Stimulated activated CD4-positive, alpha-beta T cell treated with anti-CD3 and anti-CD28 coated beads, Interleukin-15, amount 100 ng/mL, for 1 hour (primary cell): ENCODE data around the gene TNFSF12.
"Not testable (repeated sequence)": the region's sequence is repeated elsewhere in the genome, so short reads cannot be mapped to it uniquely, and the experiment has no call there.

ENCODE experiments used
- DNase-seq, 2 donors: peaks; one replicate each; pipeline ENCODE4 v3.0.0-alpha.2; 2020; ENCODE audit warnings: low read depth in 1 of 2, low spot score in 1 of 2

Gene TNFSF12

DNA sequence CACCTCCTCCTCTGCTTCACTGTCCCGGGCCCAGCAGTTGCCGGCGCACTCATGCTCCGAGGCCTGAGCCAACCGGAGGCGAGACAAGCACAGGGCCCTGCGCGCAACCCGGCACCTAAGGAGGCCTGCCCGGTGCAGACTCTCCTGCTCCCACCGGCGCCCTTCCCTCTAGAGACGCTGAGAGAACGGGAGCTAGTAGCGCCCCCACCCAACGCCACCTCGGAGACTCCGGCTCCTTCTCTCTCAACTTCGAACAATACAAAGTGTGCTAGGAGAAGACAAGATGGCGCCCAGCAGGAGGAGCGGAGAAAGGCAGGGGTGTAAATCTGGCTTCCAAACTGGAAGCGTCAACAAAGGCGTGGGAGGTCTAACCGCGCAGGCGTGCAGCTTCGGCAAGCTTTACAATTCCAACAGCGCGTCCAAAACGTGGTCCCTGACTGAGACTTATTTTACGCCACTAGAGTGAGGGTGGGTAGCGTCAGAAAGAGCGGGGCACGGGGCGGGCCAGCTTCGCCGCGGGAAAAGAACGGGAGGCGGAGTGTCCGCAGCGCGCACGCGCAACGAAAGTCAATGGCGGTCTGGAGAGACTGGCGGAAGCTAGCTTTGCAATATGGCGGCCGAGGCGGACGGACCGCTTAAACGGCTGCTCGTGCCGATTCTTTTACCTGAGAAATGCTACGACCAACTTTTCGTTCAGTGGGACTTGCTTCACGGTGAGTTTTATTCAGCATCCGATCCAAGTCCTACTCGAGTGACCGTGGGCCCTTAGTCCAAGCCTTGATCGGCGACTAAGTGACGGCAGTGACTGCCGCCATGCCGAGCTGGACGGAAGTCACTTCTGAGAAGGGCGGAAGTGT is 34.6 kb downstream of the TNFSF12 start, which contains the start of gene MPDU1:
Gene MPDU1, plus strand, starts transcription at position 600 of the 857 bp plus-strand sequence. Its CDS starts 11 bp downstream, at position 611.
- peak; percentile 91 for DNase-seq

DNA sequence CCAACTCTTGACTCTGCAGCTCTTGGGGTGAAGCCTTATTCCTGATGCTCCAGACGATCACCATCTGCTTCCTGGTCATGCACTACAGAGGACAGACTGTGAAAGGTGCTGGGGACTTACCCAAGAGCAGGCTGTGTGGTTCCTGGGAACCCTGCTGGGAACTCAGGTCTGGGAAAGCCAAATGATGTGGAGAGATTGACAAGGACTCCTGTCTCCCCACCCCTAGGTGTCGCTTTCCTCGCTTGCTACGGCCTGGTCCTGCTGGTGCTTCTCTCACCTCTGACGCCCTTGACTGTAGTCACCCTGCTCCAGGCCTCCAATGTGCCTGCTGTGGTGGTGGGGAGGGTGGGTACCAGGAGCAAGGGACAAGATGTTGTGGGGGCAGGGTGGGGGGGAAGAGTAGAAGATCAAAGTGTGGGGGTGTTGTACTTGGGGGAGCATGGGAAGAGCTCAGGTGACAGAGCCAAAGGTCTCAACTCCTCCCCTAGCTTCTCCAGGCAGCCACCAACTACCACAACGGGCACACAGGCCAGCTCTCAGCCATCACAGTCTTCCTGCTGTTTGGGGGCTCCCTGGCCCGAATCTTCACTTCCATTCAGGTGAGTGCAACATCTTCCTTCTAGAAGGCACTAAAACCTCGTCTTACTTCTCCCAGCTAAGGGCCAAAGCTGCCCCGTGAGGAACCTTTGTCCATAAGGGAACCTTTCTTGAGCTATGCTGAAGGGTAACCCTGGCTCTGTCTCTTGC is 38.0 kb downstream of the TNFSF12 start:
- no peak for DNase-seq

DNA sequence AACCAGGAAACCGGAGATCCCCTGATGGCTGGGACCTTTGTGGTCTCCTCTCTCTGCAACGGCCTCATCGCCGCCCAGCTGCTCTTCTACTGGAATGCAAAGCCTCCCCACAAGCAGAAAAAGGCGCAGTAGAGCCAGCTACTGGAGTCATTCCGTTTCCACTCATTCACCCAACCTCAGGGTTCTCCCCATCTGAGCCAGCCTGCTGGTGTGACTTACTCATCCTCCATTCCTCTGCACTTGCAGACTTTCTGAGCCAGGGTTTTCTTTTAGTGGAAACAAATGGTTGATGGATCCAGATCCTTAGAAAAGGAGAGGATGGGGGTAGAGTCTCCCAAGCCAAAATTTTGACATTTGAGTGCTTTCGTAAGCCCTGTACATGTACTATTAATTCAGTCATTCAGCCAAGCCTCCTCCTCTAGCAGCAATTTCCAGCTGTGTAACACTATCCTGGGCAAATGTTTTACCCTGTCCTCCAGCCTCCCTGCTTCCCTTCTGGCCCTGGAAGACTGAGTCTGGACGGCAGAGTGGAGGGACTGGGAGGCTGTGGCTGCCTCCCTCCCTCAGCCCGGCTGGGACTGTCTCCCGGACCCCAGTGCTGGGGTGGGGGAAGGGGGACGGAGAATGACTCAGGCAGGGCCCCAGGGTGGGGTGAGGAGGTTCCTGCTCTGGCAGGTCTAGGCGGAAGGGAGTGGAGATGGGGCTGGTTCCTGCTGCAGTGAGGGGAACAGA is 38.7 kb downstream of the TNFSF12 start:
- DNase-seq = no peak

DNA sequence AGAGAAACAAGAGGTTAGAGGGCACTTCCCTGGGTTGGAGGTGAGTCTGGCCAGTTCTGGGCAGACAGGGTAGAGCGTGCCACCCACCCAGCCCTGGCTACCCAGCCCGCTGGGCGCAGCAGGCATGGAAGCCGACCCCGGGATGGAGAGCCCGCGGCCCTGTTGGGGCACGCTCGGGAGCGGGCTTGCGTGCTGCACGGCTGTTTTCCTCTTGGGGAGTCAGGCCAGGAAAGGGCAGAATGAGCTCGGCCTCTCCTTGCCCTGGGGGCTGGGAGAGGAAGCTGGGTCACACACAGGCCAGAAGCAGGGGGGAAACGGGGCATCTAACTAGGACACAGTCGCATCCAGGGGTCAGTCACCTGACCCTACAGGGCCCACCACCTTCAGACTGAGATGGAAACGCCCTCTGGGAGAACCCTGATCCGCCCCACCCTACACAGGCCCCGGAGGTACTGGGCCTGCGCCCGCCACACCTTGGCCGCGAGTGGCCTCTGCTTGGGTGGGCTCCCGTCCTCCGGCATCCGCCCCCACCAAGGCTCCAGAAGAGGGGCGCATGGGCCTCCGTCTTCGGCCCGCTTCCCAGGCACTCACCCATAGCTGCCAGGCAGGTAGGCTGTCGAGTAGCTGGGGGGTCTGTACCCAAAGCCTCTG is 39.8 kb downstream of the TNFSF12 start:
- DNase-seq = no peak

DNA sequence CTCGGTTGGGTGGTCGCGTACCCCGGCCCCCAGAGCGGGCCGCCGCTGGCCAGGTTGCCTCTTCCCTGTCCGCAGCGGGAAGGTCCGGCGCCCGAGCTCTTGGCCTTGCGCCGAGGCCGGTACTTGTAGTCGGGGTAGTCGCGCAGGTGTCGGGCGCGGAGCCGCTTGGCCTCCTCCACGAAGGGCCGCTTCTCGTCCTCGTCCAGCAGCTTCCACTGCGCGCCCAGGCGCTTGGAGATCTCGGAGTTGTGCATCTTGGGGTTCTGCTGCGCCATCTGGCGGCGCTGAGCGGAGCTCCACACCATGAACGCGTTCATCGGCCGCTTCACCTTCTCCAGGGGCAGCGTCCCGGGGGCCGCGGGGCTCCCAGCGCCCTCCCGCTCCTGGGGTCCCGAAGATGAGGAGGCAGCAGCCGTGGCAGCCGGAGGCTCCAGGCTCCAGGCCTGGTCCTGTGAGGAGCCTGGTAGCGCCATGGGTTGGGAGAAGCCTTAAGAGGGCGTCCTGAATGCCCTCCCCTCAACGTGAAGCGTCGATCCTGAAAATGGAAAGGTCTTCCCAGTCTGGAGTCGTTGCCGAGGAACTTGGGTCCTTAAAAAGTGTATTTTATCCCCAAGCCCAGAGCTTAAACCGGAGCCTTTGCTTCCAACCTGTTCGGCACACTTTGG is 40.5 kb downstream of the TNFSF12 start:
- DNase-seq = peak; percentile 34 to 57

DNA sequence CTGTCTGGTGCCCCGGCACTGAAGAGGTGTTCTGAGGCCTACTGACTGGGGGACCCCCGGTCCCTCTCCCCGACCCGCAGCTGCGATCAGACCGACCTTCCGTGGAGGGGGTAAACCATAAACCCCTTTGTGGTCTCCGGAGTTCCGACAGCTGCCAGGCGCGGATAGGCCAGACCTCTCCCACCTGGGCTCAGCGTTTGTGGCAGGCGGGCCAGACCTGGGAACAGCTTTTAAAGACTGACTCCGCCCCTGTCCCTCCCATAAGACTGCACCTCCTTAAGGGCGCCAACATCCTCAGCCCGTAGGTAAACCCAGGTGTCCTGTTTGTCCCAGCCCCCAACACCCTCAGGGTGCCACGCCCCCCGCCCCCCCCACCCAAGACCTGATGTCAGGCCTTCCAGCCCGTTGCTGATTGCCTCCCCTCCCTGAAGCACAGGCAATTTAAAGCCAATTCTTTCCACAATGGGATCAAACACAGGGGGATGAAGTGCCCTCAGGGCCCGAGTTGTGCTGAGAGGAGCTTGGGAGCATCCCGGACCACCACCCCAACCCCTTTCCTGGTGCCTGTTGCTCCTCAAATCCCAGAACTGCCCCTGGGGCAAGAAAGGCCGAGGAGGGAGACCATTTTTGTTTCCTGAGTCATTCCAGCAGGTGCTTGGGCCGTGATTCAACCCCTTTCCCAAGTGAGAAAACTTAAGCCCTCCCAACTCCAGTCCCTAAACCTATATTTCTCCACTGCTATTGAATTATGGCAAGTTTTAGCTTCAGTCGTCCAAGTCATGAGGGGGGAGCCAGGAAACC is 41.2 kb downstream of the TNFSF12 start, which contains the start of gene SOX15:
Gene SOX15, minus strand, starts transcription at position 204 of the 801 bp plus-strand sequence. CDS start 418 bp downstream, outside the sequence.
- DNase-seq = no peak

DNA sequence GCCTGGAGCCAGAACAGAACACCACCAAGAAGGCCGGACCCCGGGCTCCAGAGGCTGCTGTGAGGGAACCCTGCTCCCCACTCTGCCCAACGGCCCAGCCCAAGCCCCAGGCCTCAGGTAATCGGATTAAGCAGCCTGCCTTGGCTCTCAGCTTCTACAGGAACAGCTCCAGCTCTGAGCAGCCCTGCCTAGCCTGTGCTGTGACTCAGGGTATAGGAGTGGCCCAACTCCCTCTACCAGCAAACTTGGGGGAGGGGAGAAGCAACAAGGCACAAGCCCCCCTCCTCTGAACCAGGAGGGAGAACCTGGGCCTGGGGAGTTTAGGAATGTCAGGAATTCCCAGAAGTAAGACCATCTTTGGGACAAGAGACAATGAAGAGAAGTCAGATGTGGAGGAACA is 41.9 kb downstream of the TNFSF12 start:
- no peak for DNase-seq

DNA sequence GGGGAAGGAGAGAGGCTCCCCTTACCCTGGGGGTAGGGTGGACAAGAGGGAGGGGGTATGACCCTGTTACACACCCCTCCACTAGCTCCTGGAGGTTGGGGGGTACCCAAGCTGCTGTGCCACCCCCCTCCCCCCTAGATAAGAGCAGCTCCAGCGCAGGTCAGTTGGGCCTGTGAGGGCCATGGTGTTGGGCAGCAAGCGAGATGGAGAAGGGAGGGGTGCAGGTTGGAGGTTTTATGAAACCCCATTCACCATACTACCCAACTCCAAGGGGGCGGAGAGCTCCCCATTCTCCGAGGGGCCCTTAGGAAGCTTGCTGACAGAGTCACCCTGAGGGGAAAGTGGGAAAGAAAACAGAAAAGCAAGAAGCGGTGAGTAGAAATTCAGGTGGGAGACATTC is 42.7 kb downstream of the TNFSF12 start:
- no peak for DNase-seq

DNA sequence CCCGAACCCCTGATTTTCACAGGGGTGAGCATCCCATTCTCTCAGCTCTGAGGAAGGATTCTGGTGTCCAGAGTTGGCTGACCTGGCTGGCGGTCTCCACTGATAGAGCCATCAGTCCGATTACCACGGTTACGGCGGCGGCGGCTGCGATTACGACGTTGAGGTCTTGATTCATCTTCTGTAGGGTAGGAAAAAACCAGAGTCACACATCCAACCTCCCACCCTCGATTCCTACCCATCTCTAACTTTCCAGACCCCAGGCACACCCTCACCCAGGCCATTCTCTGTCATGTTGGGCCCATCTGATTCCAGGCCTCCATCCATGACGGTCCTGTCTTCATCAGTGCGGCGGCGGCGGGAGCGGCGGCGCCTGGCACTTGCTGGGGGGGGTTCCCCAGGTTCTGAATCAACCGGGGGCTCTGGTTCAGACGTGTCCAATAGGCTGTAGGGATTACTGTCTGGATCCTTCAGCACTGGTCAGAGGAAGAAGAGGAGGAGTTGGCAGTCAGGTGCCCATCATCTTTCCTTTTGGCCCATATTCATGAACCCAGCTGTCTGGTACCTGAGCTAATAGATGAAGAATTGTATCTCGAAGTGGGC is 43.7 kb downstream of the TNFSF12 start:
- DNase-seq = no peak

DNA sequence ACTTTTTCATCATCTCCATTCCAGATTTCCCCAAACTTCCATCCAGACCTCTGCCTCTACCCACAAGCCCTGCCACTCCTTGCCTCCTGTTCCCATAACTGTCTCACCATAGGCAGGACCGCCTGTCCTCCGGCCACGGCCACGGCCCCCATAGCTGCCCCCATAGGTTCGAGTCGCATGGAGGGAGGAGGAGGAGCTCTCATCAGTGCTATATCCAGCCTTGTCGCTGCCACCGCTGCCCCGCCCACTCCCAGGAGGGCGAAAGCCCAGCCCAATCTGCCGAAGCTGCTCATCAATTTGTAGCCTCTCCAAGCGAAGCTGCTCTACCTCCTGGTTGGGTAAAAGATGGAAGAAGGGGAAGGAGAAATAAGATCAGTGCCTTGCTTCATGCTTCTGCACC is 44.4 kb downstream of the TNFSF12 start:
- DNase-seq = no peak

DNA sequence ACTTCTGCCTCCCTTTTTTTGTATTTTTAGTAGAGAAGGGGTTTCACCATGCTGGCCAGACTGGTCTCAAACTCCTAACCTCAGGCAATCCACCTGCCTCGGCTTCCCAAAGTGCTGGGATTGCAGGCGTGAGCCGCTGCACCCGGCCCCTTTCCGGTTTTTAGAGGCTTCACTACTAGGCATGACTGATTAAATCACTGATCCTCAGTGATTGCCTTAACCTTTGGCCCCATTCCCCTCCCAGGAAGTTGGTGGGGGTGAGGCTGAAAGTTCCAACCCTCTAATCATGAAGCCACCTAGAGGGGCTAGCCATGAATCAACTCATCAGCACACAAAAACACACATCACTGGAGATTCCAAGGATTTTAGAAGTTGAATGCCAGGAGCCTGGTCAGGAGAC is 48.7 kb downstream of the TNFSF12 start:
- DNase-seq = not testable (repeated sequence)

DNA sequence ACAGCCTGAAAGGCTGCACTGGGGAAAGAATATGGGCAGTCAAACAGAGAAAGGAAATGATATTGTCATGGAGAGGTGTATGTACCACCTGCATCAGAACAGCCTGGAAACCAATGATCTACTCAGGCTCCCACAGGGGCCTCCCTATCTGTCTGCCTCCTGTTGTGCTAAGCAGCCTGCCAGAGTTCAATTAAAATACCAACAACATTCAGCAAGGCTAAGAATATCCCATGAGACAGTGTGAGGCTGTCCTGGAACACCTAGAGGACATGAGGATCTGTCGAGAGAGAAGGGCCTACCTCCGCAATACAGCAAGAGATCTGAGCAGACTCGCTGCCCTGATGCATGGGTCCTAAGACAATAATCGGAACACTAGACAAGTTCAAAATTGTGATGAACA is 57.4 kb downstream of the TNFSF12 start:
- no peak for DNase-seq
